DMS 273 (cell line): ENCODE results near the gene PDIA4.
"Not testable (repeated sequence)": the region's sequence is repeated elsewhere in the genome, so short reads cannot be mapped to it uniquely, and the experiment has no call there.

ENCODE experiments used
- DNase-seq: peaks from one replicate; lab custom pipeline; 2025; ENCODE audit not compliant: unreplicated experiment; lab: John Stamatoyannopoulos, UW

The PDIA4 gene

DNA sequence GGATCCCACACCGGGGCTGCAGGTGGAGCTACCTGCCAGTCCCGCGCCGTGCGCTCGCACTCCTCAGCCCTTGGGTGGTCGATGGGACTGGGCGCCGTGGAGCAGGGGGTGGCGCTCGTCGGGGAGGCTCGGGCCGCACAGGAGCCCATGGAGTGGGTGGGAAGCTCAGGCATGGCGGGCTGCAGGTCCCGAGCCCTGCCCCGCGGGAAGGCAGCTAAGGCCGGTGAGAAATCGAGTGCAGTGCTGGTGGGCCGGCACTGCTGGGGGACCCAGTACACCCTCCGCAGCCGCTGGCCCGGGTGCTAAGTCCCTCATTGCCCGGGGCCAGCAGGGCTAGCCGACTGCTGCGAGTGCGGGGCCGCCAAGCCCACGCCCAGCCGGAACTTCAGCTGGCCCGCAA, 10.3 kb upstream of the PDIA4 start:
- not testable (repeated sequence) for DNase-seq

DNA sequence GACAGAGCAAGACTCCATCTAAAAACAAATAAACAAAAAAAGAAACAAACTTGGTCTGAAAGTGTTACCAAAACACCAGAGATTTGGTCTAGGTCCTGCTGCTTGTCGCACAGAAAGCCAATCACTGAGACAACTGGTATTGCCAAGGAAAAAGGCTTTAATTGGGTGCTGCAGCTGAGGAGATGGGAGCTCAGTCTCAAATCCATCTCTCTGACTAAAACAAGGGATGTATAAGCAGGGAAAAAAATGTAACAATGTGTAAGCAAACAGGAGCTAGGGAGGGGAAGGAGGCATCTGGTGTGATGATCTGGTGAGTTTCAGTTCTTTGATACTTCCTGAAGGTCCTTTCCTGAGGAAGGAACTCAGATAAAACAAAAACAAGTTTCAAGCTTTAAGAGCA, 8.4 kb upstream of the PDIA4 start:
- no peak for DNase-seq

DNA sequence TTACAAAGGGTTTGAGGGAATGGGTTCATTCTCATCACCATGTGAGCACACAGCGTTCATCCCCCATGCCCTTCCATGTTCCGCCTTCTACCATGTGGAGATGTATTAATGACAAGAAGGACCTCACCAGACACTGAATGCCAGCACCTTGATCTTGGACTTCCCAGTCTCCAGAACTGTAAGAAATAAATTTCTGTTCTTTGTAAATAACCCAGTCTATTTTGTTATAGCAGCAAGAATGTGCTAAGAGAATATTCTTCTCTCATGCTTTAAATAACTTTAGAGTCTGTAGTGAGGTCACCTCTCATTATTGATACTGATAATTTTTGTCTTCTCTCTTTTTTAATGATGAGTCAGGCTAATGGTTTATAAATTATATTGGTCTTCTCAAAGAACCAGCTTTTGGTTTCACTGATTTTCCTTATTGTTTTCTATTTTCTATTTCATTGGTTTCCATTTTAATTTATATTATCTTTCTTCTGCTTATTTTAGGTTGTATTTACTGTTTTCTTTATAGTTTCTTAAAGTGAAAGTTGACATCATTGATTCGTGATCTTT, 3.1 kb upstream of the PDIA4 start:
- DNase-seq, result no peak

DNA sequence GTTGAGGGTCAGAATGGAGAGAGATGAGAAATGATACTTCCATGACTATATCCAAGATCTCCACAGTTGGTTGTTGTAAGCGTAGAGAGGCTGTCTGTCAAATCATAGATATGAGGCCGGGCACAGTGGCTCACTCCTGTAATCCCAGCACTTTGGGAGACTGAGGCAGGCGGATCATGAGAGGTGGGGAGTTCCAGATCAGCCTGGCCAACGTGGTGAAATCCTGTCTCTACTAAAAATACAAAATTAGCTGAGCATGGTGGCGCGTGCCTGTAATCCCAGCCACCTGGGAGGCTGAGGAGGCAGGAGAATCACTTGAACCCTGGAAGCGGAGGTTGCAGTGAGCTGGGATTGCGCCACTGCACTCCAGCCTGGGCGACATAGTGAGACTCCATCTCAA, 2.1 kb upstream of the PDIA4 start:
- DNase-seq, result not testable (repeated sequence)

DNA sequence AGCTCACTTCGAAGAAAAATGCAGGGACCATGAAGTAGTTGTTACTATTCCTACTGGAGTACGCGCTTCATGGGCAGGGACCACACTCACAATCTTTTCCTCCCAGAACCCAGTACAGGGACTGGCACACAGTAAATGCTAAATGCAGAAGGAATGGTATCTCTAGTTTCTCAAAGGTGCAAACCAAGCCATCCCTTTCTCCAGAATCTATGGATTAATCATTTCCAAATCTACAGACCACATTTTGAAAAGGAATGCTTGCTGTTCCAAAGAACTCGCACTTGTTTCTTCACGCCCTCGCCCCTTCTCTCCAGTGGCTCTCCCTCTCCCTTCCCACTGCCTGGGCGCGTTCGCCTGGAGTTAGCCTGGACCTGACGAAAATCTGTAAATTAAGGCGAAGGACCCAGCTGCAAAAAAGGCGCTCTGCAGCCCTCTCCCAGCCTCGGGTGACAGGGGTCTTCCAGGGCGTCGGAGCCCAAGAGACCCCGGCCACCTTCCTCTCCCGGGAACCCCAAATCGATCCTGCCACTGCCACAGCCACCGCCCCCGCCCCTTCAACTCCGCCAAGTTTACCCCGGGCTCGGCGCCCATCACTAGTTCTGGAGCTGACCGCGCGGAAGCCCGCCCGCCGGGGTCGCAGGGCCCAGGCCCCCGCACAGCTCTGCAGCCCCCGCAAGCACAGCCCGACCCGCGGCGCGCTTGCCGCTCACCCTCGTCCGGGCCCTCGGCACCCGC, 527 bp downstream of the PDIA4 start:
- peak; percentile 76 for DNase-seq

DNA sequence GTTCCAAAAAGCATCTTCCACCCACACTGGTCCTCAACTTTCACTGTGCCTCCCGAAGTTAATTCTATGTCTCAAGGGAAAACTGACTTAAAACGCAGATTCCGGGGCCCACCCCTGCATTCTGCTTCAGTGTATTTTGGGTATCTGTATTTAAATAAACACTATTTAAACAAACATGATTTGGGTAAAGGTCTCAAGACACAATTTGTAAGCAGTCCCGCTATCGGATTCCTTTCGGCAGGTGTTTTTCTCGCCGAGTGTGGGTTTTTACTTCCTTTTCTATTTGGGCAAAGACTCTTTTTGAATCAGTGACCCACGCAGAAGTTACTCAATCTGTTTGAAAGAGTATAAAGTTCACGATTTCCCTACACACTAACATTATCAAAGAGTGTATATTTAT, 1.2 kb downstream of the PDIA4 start:
- no peak for DNase-seq

DNA sequence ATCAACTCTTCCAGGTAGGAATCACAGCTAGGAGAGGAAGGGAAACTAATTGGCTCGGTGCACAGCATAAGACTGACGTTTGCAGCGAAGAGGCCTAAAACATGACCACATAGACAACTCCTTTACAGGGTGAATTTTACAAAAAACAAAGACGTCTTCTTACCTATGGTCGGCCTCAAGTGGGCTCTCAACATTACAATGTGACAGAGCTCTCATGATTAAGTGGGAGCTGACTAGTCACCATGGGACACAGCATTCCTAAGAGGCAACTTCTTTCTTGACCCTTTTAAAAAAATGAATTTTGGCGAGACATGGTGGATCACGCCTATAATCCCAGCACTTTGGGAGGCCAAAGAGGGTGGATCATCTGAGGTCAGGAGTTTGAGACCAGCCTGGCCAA, 4.6 kb downstream of the PDIA4 start:
- DNase-seq, result no peak

DNA sequence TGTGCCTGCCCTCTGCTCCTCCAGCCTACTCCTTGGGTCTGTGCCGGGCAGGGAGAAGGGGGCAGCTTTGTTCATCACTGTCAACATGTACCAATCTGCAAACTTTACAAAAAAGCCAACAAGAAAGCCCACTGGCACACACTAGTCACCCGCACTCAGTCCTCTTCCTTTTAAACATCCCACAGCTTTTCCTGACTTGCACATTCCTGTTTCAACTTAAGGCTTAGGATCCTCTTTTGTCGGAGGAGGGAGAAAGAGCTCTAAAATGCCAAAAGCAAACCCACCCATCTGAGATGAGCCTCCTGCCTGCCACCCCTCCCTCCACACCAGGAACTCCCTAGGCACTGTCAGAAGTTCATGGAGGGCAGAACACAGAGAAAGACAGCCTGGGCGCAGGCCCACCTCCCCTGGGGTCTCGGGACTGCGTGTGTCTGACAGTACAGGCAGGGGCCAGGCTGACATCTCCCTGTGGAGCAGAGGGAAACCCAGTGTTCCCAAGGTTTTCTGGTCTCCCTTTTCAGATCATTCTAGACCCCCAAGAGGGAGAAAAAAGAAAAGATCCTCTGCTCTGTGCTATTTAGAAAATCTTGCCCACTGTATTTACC, 5.4 kb downstream of the PDIA4 start:
- DNase-seq, result no peak

DNA sequence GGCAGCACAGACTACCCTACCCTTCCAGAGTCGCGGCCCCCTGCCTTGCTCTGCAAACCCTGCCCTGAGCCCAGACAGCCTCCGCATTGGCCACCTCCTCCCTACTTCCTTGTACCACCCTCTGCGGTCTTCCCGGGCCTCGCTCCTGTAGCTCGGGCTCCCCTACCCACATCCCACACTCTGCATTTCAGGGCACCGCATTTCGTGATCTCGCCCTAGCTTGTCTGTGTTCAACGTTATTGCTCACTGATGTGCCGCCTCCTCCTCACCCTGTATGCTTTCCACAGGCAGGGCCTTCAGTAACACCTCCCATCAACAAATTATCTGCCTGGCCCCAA, 6.6 kb downstream of the PDIA4 start:
- DNase-seq, result no peak

DNA sequence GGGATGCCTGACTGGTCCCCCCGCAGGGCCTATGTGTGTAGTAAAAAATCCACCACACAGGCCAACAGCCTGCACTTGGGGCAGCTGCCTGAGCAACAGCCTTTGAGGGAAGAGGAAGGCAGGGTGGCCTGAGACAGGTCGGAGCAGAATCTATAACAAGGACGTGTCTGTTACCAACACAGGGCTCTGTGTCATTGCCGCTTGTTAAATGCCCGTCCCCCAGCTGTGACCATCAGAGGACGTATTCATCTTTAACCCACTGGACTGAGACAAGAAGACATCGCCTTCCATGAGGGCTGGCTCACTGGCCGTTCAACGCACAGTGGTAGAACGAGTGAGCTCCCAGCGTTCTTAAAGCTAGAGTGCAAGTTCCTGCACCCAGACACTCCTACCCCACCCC, 7.8 kb downstream of the PDIA4 start:
- no peak for DNase-seq

DNA sequence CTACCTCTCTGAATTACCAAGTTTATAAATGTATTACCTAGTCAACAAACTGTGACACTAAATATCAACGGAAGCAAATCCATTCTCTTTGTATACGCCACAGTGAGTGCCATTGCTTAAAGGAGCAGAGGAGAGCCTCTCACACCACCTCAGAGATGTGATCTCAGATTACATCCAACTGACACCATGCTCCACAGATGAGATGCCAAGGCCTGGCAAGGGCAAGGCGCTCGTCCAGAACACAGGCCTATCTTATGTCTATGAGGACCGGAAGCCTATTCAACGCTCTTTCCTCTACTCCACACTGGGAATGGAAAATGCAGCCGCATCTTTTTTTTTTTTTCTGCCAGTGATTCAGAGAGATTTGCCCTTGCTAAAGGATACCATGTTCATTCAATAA, 11.4 kb downstream of the PDIA4 start:
- DNase-seq, result no peak

DNA sequence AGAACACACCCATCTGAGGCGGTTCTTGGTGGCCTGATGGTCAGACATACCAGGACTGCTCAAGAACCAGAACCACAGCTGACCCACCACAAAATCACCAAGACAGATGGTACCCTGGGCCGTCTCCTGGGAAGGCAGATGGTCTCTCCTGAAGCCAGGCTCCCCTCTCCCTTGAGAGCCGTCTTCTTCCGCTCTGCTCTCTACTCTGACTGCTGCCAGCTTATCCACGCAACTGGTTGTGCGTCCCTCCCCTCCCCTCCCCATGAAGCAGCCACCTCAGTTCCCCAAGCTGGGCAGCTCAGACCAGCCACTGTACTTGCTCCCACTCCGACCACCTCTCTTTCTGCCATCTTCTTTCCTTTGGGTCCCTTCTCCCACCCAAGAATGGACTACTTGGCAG, 14.0 kb downstream of the PDIA4 start:
- DNase-seq, result peak; percentile 53

DNA sequence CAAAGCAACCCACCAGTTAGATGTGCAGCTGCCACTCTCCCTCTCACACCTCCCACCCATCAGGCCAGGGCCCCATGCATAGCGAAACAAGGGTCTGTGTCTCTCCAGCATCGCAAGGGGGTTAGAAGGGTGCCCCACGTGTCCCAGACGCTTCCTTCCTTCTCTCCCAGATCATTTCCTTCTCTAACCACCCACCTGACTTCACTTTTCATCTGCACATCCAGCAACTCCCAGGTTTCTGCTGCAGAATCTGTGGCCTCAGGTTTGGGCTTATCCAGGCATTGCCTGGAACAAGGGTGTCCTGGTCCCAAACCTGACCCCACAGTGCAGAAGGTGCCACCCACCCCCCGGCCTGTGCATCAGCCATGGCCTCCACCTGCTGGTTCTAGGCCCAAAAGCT, 14.4 kb downstream of the PDIA4 start:
- no peak for DNase-seq

DNA sequence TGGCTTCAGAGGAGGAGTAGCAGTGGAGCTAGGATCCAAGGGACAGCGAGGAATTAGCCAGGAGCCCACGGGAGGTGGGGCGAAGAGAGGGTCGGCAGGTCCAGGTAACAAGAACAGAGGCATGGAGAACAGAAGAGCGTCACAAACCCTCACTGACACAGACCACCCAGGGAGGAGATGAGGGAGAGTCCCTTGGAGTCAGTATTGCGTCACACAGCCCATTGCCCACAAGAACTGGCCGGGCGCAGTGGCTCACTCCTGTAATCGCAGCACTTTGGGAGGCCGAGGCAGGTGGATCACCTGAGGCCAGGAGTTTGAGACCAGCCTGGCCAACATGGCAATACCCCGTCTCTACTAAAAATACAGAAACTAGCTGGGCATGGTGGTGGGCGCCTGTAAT, 15.6 kb downstream of the PDIA4 start:
- not testable (repeated sequence) for DNase-seq

DNA sequence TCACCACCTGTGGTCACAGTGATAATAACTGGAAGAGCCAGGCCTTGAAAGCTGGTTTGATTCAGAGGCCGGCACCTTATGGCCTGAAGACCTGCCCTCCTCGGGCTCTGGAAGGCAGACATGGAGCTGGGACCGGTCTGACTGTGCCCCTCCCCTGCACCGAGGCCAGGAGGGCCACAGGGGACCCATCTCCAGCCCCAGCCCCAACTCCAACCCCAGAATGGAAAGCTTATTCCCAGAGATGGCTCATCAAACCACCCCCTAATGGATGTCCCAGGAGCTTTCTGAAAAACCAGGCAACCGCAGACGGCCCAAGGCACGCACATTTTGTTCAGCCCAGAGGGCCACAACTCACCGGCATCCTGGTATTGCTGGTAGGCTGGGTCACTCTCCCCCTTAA, 16.8 kb downstream of the PDIA4 start:
- no peak for DNase-seq

DNA sequence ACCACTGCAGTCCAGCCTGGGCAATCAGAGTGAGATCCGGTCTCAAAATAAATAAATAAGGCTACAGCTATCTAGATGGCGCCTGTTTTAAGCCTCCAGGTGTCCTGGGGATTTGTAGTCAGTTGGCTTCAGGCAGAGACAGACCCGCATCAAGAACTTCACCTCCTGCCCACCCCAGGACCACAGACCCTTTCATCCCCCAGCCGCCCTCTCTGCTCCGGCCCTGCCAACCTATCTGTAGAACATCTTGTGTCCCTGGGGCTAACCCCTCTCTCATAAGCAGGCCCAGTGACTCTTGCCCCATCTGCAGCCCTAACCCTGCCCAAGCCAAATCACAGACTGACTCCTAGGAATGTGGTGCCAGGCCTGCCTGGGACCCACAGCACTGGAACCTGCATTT, 17.9 kb downstream of the PDIA4 start:
- no peak for DNase-seq

DNA sequence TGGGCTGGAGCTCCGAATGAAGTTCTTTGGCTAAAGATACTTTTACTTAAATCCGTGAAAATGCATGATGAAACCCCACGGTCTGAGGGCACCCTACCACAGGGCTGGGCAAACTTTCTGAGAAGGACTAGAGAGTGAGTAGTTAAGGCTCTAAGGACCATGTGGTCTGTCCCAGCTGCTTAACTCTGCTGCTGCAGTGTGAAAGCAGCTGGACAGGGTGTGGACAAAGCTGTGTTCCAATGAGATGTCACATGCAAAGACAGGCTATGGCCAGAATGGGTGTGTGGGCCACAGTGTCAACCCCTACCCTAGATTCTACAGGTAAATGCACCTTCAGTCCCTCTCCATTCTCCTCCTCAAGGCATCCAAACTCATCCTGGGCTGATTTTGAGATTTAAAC, 18.8 kb downstream of the PDIA4 start:
- DNase-seq, result no peak

DNA sequence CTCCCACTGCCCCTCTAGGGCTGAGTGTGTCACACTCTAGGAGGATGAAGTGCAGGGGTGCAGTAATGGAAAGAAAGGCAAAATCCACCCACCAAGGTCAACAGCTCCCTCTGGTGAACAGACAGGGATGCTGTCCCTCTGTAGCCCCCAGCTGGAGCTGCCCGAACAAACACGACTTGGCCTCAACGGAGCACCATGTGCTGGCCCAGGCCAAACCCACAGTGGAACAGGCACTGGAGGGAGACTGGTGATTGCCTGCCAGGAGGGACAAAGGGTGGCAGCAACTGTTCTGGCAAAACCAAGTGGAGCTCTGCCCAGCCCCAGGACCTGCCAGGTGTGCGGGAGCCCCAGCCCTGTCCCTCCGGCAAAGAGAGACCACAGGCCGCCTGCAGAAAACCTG, 20.7 kb downstream of the PDIA4 start:
- peak; percentile 59 for DNase-seq

DNA sequence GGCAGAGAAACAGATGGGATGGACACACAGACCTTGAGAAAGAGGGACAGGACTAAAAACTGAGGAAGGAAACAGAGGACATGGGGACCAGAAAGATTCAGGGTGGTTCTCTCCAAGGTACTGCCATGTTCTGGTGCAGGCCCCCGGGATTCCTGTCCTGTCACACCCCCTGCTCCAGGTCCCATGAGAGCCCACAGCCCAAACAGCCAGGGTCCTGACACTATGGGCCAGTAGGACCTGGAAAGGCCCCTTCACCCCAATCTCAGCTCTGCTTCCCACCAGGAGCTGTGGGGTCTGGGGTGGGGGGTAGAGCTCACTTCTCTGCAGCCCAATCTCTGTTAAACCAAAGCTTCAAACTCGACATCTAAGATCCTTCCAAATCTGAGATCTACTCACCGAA, 21.2 kb downstream of the PDIA4 start:
- no peak for DNase-seq

DNA sequence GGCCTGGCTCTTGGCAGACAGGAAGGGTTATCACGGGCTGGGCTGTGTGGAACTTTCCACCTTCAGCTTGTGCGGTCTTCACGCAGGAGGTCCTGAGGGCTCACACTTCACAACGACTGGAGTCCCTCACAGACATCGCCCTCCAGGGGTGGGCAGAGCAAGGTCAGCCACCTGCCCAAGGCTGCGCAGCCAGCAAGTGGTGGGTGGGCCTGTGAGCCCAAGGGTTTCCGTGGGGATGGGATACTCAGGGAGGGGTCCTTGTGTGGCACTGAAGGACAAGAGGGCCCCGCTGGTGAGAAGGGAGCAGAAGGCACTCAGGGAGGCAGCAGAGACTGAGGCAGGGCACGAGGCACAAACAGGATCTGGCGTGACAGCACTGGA, 22.0 kb downstream of the PDIA4 start:
- DNase-seq, result no peak

DNA sequence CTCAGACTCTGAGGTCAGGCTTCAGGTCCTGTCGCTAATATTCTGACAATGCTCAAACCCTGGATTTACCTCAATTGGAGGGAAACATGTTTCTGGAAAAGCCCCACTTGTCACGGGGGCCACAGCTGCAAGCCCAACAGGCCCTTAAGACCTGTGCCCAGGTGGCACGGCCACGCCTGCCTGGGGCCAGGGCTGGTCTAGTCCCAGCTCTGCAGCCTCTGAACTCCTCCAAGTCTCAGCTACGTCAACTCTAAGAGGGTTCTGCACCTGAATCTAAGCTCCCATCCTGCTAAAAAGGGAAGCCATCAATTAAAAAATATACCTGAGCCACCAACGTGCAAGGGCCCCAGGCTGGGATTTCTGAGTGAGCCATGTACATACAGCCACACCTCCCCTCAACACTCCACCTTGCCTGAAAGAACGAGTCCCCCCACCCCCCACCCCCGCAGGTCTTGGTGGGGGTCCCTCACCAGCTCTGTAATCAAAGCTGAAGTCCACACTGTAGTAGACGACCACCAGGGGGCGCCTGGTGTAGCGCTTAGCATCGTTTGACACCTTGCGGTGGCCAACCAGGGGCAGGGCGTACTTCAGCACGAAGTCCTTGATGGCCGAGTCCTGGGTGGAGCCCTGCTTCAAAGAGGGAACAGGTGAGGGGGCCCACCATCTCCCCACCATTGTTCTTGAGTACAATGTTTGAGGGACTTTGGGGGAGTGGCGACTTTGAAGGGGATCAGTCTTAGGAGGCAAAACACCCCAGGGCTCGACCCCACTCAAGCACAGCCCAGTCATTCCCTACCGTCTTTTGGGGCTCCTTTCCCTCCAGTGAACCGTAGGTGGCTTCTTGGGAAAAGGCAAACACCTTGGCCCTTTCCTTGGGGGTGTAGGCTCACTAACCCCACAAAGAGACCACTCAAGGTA, 22.6 kb downstream of the PDIA4 start:
- DNase-seq, result peak; percentile 90
